ENCODE measurements around the gene ZNF217. TPM values are rescaled to one million over a fixed set of nuclear protein-coding genes. Genes with fewer than 3 reads are reported as not detected.
"Not testable (repeated sequence)": the region's sequence is repeated elsewhere in the genome, so short reads cannot be mapped to it uniquely, and the experiment has no call there.

Gene ZNF217
- total RNA-seq, 2 experiments from 2014 or later = 83.5 to 87.4 TPM

DNA sequence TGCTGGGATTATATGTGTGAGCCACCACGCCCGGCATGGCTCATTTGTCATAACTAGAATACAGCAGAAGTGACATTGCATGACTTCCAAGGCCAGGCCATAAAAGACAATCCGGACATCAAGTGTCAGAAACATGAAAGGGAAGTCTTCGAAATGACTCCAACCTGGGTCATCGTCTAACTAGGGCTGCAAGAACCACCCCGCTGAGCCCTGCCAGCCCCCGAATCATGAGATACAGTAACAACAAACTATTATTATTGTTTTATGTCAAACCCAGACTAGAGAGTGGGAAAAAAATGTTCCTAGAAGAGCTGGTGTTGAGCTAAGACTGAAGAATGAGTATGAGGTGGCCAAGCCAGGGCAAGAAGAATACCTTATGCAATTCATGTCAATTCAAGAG lies 59.6 kb downstream of the ZNF217 start:
- no peak for TF ChIP-seq CTCF (IDR thresholded peaks at IDR 0.05)

GRCh38 chr20:53533500-53533899 lies 60.1 kb downstream of the ZNF217 start:
- intact Hi-C loops (cut with DNase I, micrococcal nuclease) = no loop called here

More for the DNA sequence above, 59.6 kb downstream of the ZNF217 start:
- no peak overlapping the region for H3K27ac Mint-ChIP-seq
- Histone ChIP-seq H3K4me1 (ENCODE audit: insufficient read depth, low read length) (no peaks in the 10 kb centered on the region), H3K9me3 (ENCODE audit: control insufficient read depth in 1 of 2, insufficient read depth in 1 of 2, low read length in 2 of 2) (no peaks in the 10 kb centered on the region), H3K27ac (ENCODE audit: low read depth in 1 of 2, low read length in 2 of 2) (no peak overlapping the region), H3K36me3 (ENCODE audit: insufficient read depth, low read length) (no peaks in the 10 kb centered on the region), H3K27me3 (ENCODE audit: control insufficient read depth in 1 of 2, insufficient read depth in 2 of 2, low read length in 2 of 2) (no peaks in the 10 kb centered on the region), H3K4me3 (ENCODE audit: low read length) (no peak overlapping the region)
- intact Hi-C loops (cut with DNase I, micrococcal nuclease) = no loop called here
- H3K4me1 Mint-ChIP-seq (ENCODE audit: low read depth) = no peaks in the 10 kb centered on the region
- no peaks in the 10 kb centered on the region for H3K9me3 Mint-ChIP-seq
- no peak for ATAC-seq (ENCODE audit: poor library complexity)
- ChIA-PET CTCF (no interaction called here), POLR2A (no interaction called here)
- H3K36me3 Mint-ChIP-seq (ENCODE audit: low read depth) = no peaks in the 10 kb centered on the region
- H3K4me3 Mint-ChIP-seq = no peak overlapping the region
- DNase-seq = no peak
- H3K27me3 Mint-ChIP-seq = no peaks in the 10 kb centered on the region

GRCh38 chr20:53532654-53533312 lies 60.9 kb downstream of the ZNF217 start:
- CTCF ChIA-PET; intact Hi-C loops (cut with DNase I, micrococcal nuclease); H3K36me3 ChIP-seq (ENCODE audit: insufficient read depth, low read length); H3K27ac Mint-ChIP-seq; H3K4me3 ChIP-seq (ENCODE audit: low read length); POLR2A ChIA-PET; H3K27me3 Mint-ChIP-seq; H3K27ac ChIP-seq (ENCODE audit: low read depth in 1 of 2, low read length in 2 of 2); DNase-seq; ATAC-seq (ENCODE audit: poor library complexity); H3K9me3 Mint-ChIP-seq; H3K4me1 ChIP-seq (ENCODE audit: insufficient read depth, low read length); H3K9me3 ChIP-seq (ENCODE audit: control insufficient read depth in 1 of 2, insufficient read depth in 1 of 2, low read length in 2 of 2); H3K36me3 Mint-ChIP-seq (ENCODE audit: low read depth); H3K27me3 ChIP-seq (ENCODE audit: control insufficient read depth in 1 of 2, insufficient read depth in 2 of 2, low read length in 2 of 2); H3K4me1 Mint-ChIP-seq (ENCODE audit: low read depth); H3K4me3 Mint-ChIP-seq: not testable (repeated sequence)

More at GRCh38 chr20:53533500-53533899, 60.1 kb downstream of the ZNF217 start:
- no peak overlapping the region for H3K27ac Mint-ChIP-seq
- no peak for DNase-seq
- Histone ChIP-seq H3K4me1 (ENCODE audit: insufficient read depth, low read length) (no peaks in the 10 kb centered on the region), H3K27me3 (ENCODE audit: control insufficient read depth in 1 of 2, insufficient read depth in 2 of 2, low read length in 2 of 2) (no peaks in the 10 kb centered on the region), H3K9me3 (ENCODE audit: control insufficient read depth in 1 of 2, insufficient read depth in 1 of 2, low read length in 2 of 2) (no peaks in the 10 kb centered on the region), H3K36me3 (ENCODE audit: insufficient read depth, low read length) (no peaks in the 10 kb centered on the region), H3K4me3 (ENCODE audit: low read length) (no peak overlapping the region), H3K27ac (ENCODE audit: low read depth in 1 of 2, low read length in 2 of 2) (no peak overlapping the region)
- no peak for ATAC-seq (ENCODE audit: poor library complexity)
- ChIA-PET POLR2A (interaction anchor here (0.6 kb wide), 1 partner anchor 1289 kb away, joined by 3 read pairs; no protein-coding TSS in a partner anchor), CTCF (no interaction called here)
- H3K27me3 Mint-ChIP-seq = no peaks in the 10 kb centered on the region
- H3K9me3 Mint-ChIP-seq = no peaks in the 10 kb centered on the region
- H3K4me3 Mint-ChIP-seq = no peak overlapping the region
- no peaks in the 10 kb centered on the region for H3K4me1 Mint-ChIP-seq (ENCODE audit: low read depth)
- TF ChIP-seq CTCF (IDR thresholded peaks at IDR 0.05) = no peak
- no peaks in the 10 kb centered on the region for H3K36me3 Mint-ChIP-seq (ENCODE audit: low read depth)

GRCh38 chr20:53530440-53530839 lies 63.2 kb downstream of the ZNF217 start:
- intact Hi-C loops (cut with DNase I, micrococcal nuclease) = no loop called here
- POLR2A ChIA-PET = no interaction called here

More at GRCh38 chr20:53530440-53530839, 63.2 kb downstream of the ZNF217 start:
- DNase-seq (no peak), ATAC-seq (ENCODE audit: poor library complexity) (no peak)
- Mint-ChIP-seq H3K36me3 (ENCODE audit: low read depth) (no peaks in the 10 kb centered on the region), H3K4me3 (no peak overlapping the region), H3K27me3 (peaks cover 5% of the 10 kb centered on the region), H3K27ac (no peak overlapping the region), H3K9me3 (no peaks in the 10 kb centered on the region), H3K4me1 (ENCODE audit: low read depth) (no peaks in the 10 kb centered on the region)
- no peak for TF ChIP-seq CTCF (IDR thresholded peaks at IDR 0.05)
- no peak overlapping the region for H3K4me3 ChIP-seq (ENCODE audit: low read length)
- H3K4me1 ChIP-seq (ENCODE audit: insufficient read depth, low read length) = no peaks in the 10 kb centered on the region
- CTCF ChIA-PET = no interaction called here
- H3K9me3 ChIP-seq (ENCODE audit: control insufficient read depth in 1 of 2, insufficient read depth in 1 of 2, low read length in 2 of 2) = no peaks in the 10 kb centered on the region
- no peaks in the 10 kb centered on the region for H3K27me3 ChIP-seq (ENCODE audit: control insufficient read depth in 1 of 2, insufficient read depth in 2 of 2, low read length in 2 of 2)
- H3K27ac ChIP-seq (ENCODE audit: low read depth in 1 of 2, low read length in 2 of 2) = no peak overlapping the region
- no peaks in the 10 kb centered on the region for H3K36me3 ChIP-seq (ENCODE audit: insufficient read depth, low read length)
